HG03175 (cell line): ENCODE data around the gene YBX1.
"Not testable (repeated sequence)": the region's sequence is repeated elsewhere in the genome, so short reads cannot be mapped to it uniquely, and the experiment has no call there.

Source experiments
- ATAC-seq: cut with Tn5 transposase; IDR thresholded peaks from one replicate; pipeline ENCODE4 v1.9.1; 2021; ENCODE audit warnings: mild to moderate bottlenecking, moderate library complexity; ENCODE audit not compliant: unreplicated experiment

Gene YBX1

GRCh38 chr1:42746436-42747105 lies 64.4 kb downstream of the YBX1 start:
- no peak for ATAC-seq

GRCh38 chr1:42747125-42747524 lies 64.9 kb downstream of the YBX1 start:
- ATAC-seq, result no peak

GRCh38 chr1:42748021-42748420 lies 65.8 kb downstream of the YBX1 start:
- no peak for ATAC-seq

- ATAC-seq, result no peak
Measured at GRCh38 chr1:42748461-42749410, 66.5 kb downstream of the YBX1 start.

GRCh38 chr1:42750041-42750440 lies 67.8 kb downstream of the YBX1 start:
- ATAC-seq, result no peak

GRCh38 chr1:42751511-42752070 lies 69.4 kb downstream of the YBX1 start:
- not testable (repeated sequence) for ATAC-seq

GRCh38 chr1:42752284-42752683 lies 70.1 kb downstream of the YBX1 start:
- no peak for ATAC-seq

GRCh38 chr1:42753070-42753469 lies 70.9 kb downstream of the YBX1 start:
- no peak for ATAC-seq
